IPS DF 6.9 (cell line): ENCODE measurements around the gene ADARB1.
"Not testable (repeated sequence)": the region's sequence is repeated elsewhere in the genome, so short reads cannot be mapped to it uniquely, and the experiment has no call there.

Experiments
- DNase-seq: peaks from one replicate; pipeline ENCODE4 v3.0.0-alpha.2; 2013; ENCODE audit warnings: low read depth, low spot score
- H3K27ac ChIP-seq: one replicate; pipeline ENCODE4 v1.5.1; 2013; ENCODE audit warnings: low read length, control low read depth
- H3K27me3 ChIP-seq: 2 replicates; pipeline ENCODE4 v1.6.1; 2013; ENCODE audit warnings: mild to moderate bottlenecking, low read length; ENCODE audit not compliant: control insufficient read depth, insufficient read depth
- H3K36me3 ChIP-seq: 2 replicates; pipeline ENCODE4 v1.6.1; 2013; ENCODE audit warnings: low read length; ENCODE audit not compliant: control insufficient read depth, insufficient read depth
- H3K4me1 ChIP-seq: 2 replicates; pipeline ENCODE4 v1.6.1; 2013; ENCODE audit warnings: low read length; ENCODE audit not compliant: control insufficient read depth, insufficient read depth
- H3K4me3 ChIP-seq: 2 replicates; pipeline ENCODE4 v1.5.1; 2013; ENCODE audit warnings: mild to moderate bottlenecking, low read length
- H3K9me3 ChIP-seq: 2 replicates; pipeline ENCODE4 v1.6.1; 2013; ENCODE audit warnings: low read length, inconsistent platforms; ENCODE audit not compliant: control insufficient read depth, insufficient read depth
- WGBS: extraction: QIAGEN DNeasy Blood & Tissue Kit; methylation state at CpG from one replicate; pipeline ENCODE4 v1.1.7; 2013; ENCODE audit warnings: mixed read lengths, missing lambda C conversion rate; ENCODE audit not compliant: insufficient read length, insufficient coverage; 5-methylcytosine and 5-hydroxymethylcytosine counted together

The ADARB1 gene

GRCh38 chr21:45142469-45143308, 68.3 kb downstream of the ADARB1 start:
- H3K9me3 ChIP-seq = no peaks in the 10 kb centered on the region
- no peaks in the 10 kb centered on the region for H3K36me3 ChIP-seq
- WGBS = no CpG with 5 or more reads among the region's 12 CpGs
- H3K27ac ChIP-seq = no peak overlapping the region
- H3K4me1 ChIP-seq = no peaks in the 10 kb centered on the region; the same call in 1 of the 2 replicates
- H3K4me3 ChIP-seq = no peak overlapping the region
- no peaks in the 10 kb centered on the region for H3K27me3 ChIP-seq
- DNase-seq = no peak

- no peak for DNase-seq
- Histone ChIP-seq H3K27me3 (no peaks in the 10 kb centered on the region), H3K4me1 (no peaks in the 10 kb centered on the region; the same call in 1 of the 2 replicates), H3K4me3 (no peak overlapping the region), H3K9me3 (no peaks in the 10 kb centered on the region), H3K27ac (no peak overlapping the region), H3K36me3 (no peaks in the 10 kb centered on the region)
- WGBS = no CpG with 5 or more reads among the region's 3 CpGs
These were observed 69.5 kb downstream of the ADARB1 start for GRCh38 chr21:45143855-45144254.

GRCh38 chr21:45145146-45145545, 70.8 kb downstream of the ADARB1 start:
- DNase-seq = no peak
- no peaks in the 10 kb centered on the region for H3K9me3 ChIP-seq
- H3K4me3 ChIP-seq = no peak overlapping the region
- WGBS = no CpG with 5 or more reads among the region's 9 CpGs
- no peaks in the 10 kb centered on the region; the same call in 1 of the 2 replicates for H3K4me1 ChIP-seq
- H3K27ac ChIP-seq = no peak overlapping the region
- H3K27me3 ChIP-seq = no peaks in the 10 kb centered on the region
- H3K36me3 ChIP-seq = no peaks in the 10 kb centered on the region

- not testable (repeated sequence) for H3K36me3 ChIP-seq, DNase-seq, H3K4me1 ChIP-seq, H3K9me3 ChIP-seq, H3K4me3 ChIP-seq, H3K27ac ChIP-seq, H3K27me3 ChIP-seq
- WGBS = no CpG with 5 or more reads among the region's 17 CpGs
These were observed 71.5 kb downstream of the ADARB1 start for GRCh38 chr21:45145846-45146245.

- Histone ChIP-seq H3K27ac (no peak overlapping the region), H3K4me1 (no peaks in the 10 kb centered on the region; the same call in 1 of the 2 replicates), H3K4me3 (no peak overlapping the region), H3K27me3 (no peaks in the 10 kb centered on the region), H3K36me3 (no peaks in the 10 kb centered on the region), H3K9me3 (no peaks in the 10 kb centered on the region)
- no peak for DNase-seq
- WGBS = no CpG with 5 or more reads among the region's 8 CpGs
These were observed 71.9 kb downstream of the ADARB1 start for GRCh38 chr21:45146306-45146705.

- Histone ChIP-seq H3K27ac (no peak overlapping the region), H3K36me3 (no peaks in the 10 kb centered on the region), H3K9me3 (no peaks in the 10 kb centered on the region), H3K4me3 (no peak overlapping the region), H3K27me3 (no peaks in the 10 kb centered on the region), H3K4me1 (no peaks in the 10 kb centered on the region; the same call in 1 of the 2 replicates)
- no CpG with 5 or more reads among the region's 2 CpGs for WGBS
- no peak for DNase-seq
These were observed 72.4 kb downstream of the ADARB1 start for GRCh38 chr21:45146801-45147200.

- Histone ChIP-seq H3K27ac (no peak overlapping the region), H3K27me3 (no peaks in the 10 kb centered on the region), H3K36me3 (no peaks in the 10 kb centered on the region), H3K9me3 (no peaks in the 10 kb centered on the region), H3K4me3 (no peak overlapping the region), H3K4me1 (no peaks in the 10 kb centered on the region; the same call in 1 of the 2 replicates)
- no CpG with 5 or more reads among the region's 30 CpGs for WGBS
- no peak for DNase-seq
These were observed 73.3 kb downstream of the ADARB1 start for GRCh38 chr21:45147473-45148315.

GRCh38 chr21:45148316-45148990, 74.1 kb downstream of the ADARB1 start:
- H3K27ac ChIP-seq = no peak overlapping the region
- no peak for DNase-seq
- WGBS = no CpG with 5 or more reads among the region's 14 CpGs
- no peaks in the 10 kb centered on the region; the same call in 1 of the 2 replicates for H3K4me1 ChIP-seq
- no peak overlapping the region for H3K4me3 ChIP-seq
- H3K9me3 ChIP-seq = no peaks in the 10 kb centered on the region
- H3K36me3 ChIP-seq = no peaks in the 10 kb centered on the region
- no peaks in the 10 kb centered on the region for H3K27me3 ChIP-seq

GRCh38 chr21:45149021-45149420, 74.6 kb downstream of the ADARB1 start:
- no peaks in the 10 kb centered on the region; the same call in 1 of the 2 replicates for H3K4me1 ChIP-seq
- no CpG with 5 or more reads among the region's 5 CpGs for WGBS
- no peak for DNase-seq

GRCh38 chr21:45150638-45151131, 76.3 kb downstream of the ADARB1 start:
- no peaks in the 10 kb centered on the region for H3K27me3 ChIP-seq
- WGBS = no CpG with 5 or more reads among the region's 6 CpGs
- no peak overlapping the region for H3K4me3 ChIP-seq
- H3K27ac ChIP-seq = no peak overlapping the region
- peaks cover 2% of the 10 kb centered on the region; the same call in 1 of the 2 replicates for H3K4me1 ChIP-seq
- no peaks in the 10 kb centered on the region for H3K36me3 ChIP-seq
- H3K9me3 ChIP-seq = no peaks in the 10 kb centered on the region
- DNase-seq = no peak

More at GRCh38 chr21:45149021-45149420, 74.6 kb downstream of the ADARB1 start:
- Histone ChIP-seq H3K36me3 (no peaks in the 10 kb centered on the region), H3K27ac (no peak overlapping the region), H3K9me3 (no peaks in the 10 kb centered on the region), H3K27me3 (no peaks in the 10 kb centered on the region), H3K4me3 (no peak overlapping the region)
